OCI-LY3 (cell line): Measurements from ENCODE around the gene SLC38A10.

Source experiments
- CTCF ChIP-seq: fragments of 200-600, 300-600 bp; sonication (generic); IDR thresholded peaks from 2 replicates; pipeline ENCODE4 v1.5.1; 2014; ENCODE audit warnings: antibody characterized with exemption, low read length, low read depth
- EZH2phosphoT487 ChIP-seq: fragments of 200-600 bp; shearing (Covaris generic); IDR thresholded peaks from 2 replicates; pipeline ENCODE4 v1.6.1; 2018; ENCODE audit warnings: antibody characterized with exemption, mixed run types, low read depth

- no peak for TF ChIP-seq EZH2phosphoT487
- no peak for TF ChIP-seq CTCF
These were observed 45.8 kb upstream of the SLC38A10 start for GRCh38 chr17:81340607-81341515.
